Ascending aorta (tissue), 2 donors: ENCODE measurements around the gene MISFA. TPM values are rescaled to one million over a fixed set of nuclear protein-coding genes. Genes with fewer than 3 reads are reported as not detected.

ENCODE experiments used
- DNase-seq, 2 donors: peaks; one replicate each; pipeline ENCODE4 v3.0.0-alpha.2; 2019; ENCODE audit warnings: low spot score in 2 of 2
- H3K27ac ChIP-seq, 2 donors: fragments of 200-600 bp; sonication (generic); one replicate each; pipeline ENCODE4 v1.5.1; 2016 to 2017; ENCODE audit warnings: mild to moderate bottlenecking in 1 of 2
- H3K27me3 ChIP-seq: fragments of 200-600 bp; sonication (generic); one replicate; pipeline ENCODE4 v1.5.1; 2017
- H3K36me3 ChIP-seq, 2 donors: fragments of 200-600 bp; sonication (generic); one replicate each; pipeline ENCODE4 v1.5.1; 2016
- H3K4me1 ChIP-seq, 2 donors: fragments of 200-600 bp; sonication (generic); one replicate each; pipeline ENCODE4 v1.5.1; 2016 to 2017; ENCODE audit warnings: mild to moderate bottlenecking in 1 of 2
- H3K4me3 ChIP-seq, 2 donors: fragments of 200-600 bp; sonication (generic); one replicate each; pipeline ENCODE4 v1.5.1; 2016 to 2017; ENCODE audit warnings: mild to moderate bottlenecking in 1 of 2
- H3K9me3 ChIP-seq, 2 donors: fragments of 200-600 bp; sonication (generic); one replicate each; pipeline ENCODE4 v1.5.1; 2016
- CTCF ChIP-seq, 3 experiments: fragments of 200-600 bp in 2 of 3; fragments of 450-650 bp in 1 of 3; sonication (generic) in 2 of 3; IDR thresholded peaks; one replicate each; pipeline ENCODE4 v1.5.1; 2016 to 2019; ENCODE audit warnings: antibody characterized with exemption in 3 of 3, mild to moderate bottlenecking in 1 of 3, moderate library complexity in 1 of 3
- intact Hi-C: fragments of 100-400 bp; cut with DNase I; formaldehyde crosslinking; loops from one replicate; pipeline ENCODE4 v1.15.1; 2023
- total RNA-seq: library from RNA; depleted of rRNA; stranded (reverse); fragments of >200 nt; gene quantifications from one replicate; pipeline ENCODE4 v1.1.0, GENCODE V29; 2016

MISFA gene
- not detected for total RNA-seq

- no peak for DNase-seq
- H3K27ac ChIP-seq = no peak within 1 kb of the TSS
- H3K27me3 ChIP-seq = no peaks in the 10 kb centered on the region
- no peaks in the 10 kb centered on the region for H3K9me3 ChIP-seq
- peaks cover 6 to 12% of the 10 kb centered on the region in 2 donors for H3K36me3 ChIP-seq
- no peak for TF ChIP-seq CTCF (IDR thresholded peaks at IDR 0.05)
- no peaks in the 10 kb centered on the region for H3K4me1 ChIP-seq
- H3K4me3 ChIP-seq = no peak within 1 kb of the TSS
- intact Hi-C loops = loop anchor here (5.0 kb wide), 1 partner anchor 43 kb away; no protein-coding TSS in a partner anchor
These were observed at the start of gene MISFA for GRCh38 chr11:18599739-18600230. MISFA (plus strand) TSS chr11:18599789; CDS start chr11:18599929, 140 bp downstream.

GRCh38 chr11:18563090-18563730 is 36.4 kb upstream of the MISFA start:
- Histone ChIP-seq H3K27me3 (no peaks in the 10 kb centered on the region), H3K27ac (no peak overlapping the region), H3K9me3 (no peaks in the 10 kb centered on the region), H3K36me3 (peaks cover 47 to 75% of the 10 kb centered on the region in 2 donors), H3K4me1 (no peaks in the 10 kb centered on the region), H3K4me3 (no peak overlapping the region)
- intact Hi-C loops = no loop called here
- no peak for TF ChIP-seq CTCF (IDR thresholded peaks at IDR 0.05)
- no peak for DNase-seq

GRCh38 chr11:18564149-18564548 is 35.4 kb upstream of the MISFA start:
- TF ChIP-seq CTCF (IDR thresholded peaks at IDR 0.05) = no peak
- Histone ChIP-seq H3K4me1 (no peaks in the 10 kb centered on the region), H3K4me3 (no peak overlapping the region), H3K9me3 (no peaks in the 10 kb centered on the region), H3K27me3 (no peaks in the 10 kb centered on the region), H3K36me3 (peaks cover 42 to 67% of the 10 kb centered on the region in 2 donors), H3K27ac (no peak overlapping the region)
- intact Hi-C loops = no loop called here
- no peak for DNase-seq

- Histone ChIP-seq H3K9me3 (no peaks in the 10 kb centered on the region), H3K4me1 (no peaks in the 10 kb centered on the region), H3K36me3 (peaks cover 29 to 65% of the 10 kb centered on the region in 2 donors), H3K27ac (no peak overlapping the region), H3K4me3 (no peak overlapping the region), H3K27me3 (no peaks in the 10 kb centered on the region)
- TF ChIP-seq CTCF (IDR thresholded peaks at IDR 0.05) = no peak
- intact Hi-C loops = no loop called here
- DNase-seq = no peak
These were observed 33.2 kb upstream of the MISFA start for GRCh38 chr11:18566406-18566805.

GRCh38 chr11:18567081-18567480 is 32.5 kb upstream of the MISFA start:
- intact Hi-C loops = no loop called here
- no peak overlapping the region for H3K4me3 ChIP-seq

More at GRCh38 chr11:18567081-18567480, 32.5 kb upstream of the MISFA start:
- Histone ChIP-seq H3K36me3 (peaks cover 23 to 65% of the 10 kb centered on the region in 2 donors), H3K27ac (no peak overlapping the region), H3K9me3 (no peaks in the 10 kb centered on the region), H3K4me1 (no peaks in the 10 kb centered on the region), H3K27me3 (no peaks in the 10 kb centered on the region)
- no peak for TF ChIP-seq CTCF (IDR thresholded peaks at IDR 0.05)
- no peak for DNase-seq
